Mononuclear cell (primary cell): ENCODE data around the gene DLG2. TPM values are rescaled to one million over a fixed set of nuclear protein-coding genes. Genes with fewer than 3 reads are reported as not detected.
"Not testable (repeated sequence)": the region's sequence is repeated elsewhere in the genome, so short reads cannot be mapped to it uniquely, and the experiment has no call there.

Experiments used
- H3K27me3 ChIP-seq: 2 replicates; pipeline ENCODE4 v1.6.0; 2011; ENCODE audit warnings: low read length, control low read depth; ENCODE audit not compliant: insufficient read depth
- H3K4me1 ChIP-seq: 2 replicates; pipeline ENCODE4 v1.5.1; 2011; ENCODE audit warnings: mild to moderate bottlenecking, low read length, control low read depth; ENCODE audit not compliant: insufficient read depth
- H3K4me3 ChIP-seq: 2 replicates; pipeline ENCODE4 v1.5.1; 2011; ENCODE audit warnings: mild to moderate bottlenecking, low read length, moderate library complexity
- H3K9me3 ChIP-seq: 2 replicates; pipeline ENCODE4 v1.5.1; 2011; ENCODE audit warnings: low read depth, mild to moderate bottlenecking, control low read depth, low read length
- total RNA-seq: library from RNA; depleted of rRNA; stranded (reverse); fragments of >200 nt; gene quantifications from one replicate; pipeline ENCODE4 v1.2.3, GENCODE V29; 2012

The DLG2 gene
- total RNA-seq, 1 donor = 1.6 TPM

- Histone ChIP-seq H3K4me3 (no peak overlapping the region), H3K9me3 (no peaks in the 10 kb centered on the region), H3K4me1 (no peaks in the 10 kb centered on the region), H3K27me3 (no peaks in the 10 kb centered on the region)
Measured at GRCh38 chr11:85301895-85302678, 325.1 kb downstream of the DLG2 start.

GRCh38 chr11:85299258-85299942, 327.7 kb downstream of the DLG2 start:
- Histone ChIP-seq H3K9me3 (no peaks in the 10 kb centered on the region), H3K4me3 (no peak overlapping the region), H3K27me3 (no peaks in the 10 kb centered on the region), H3K4me1 (no peaks in the 10 kb centered on the region)

GRCh38 chr11:85295694-85296271, 331.4 kb downstream of the DLG2 start:
- no peaks in the 10 kb centered on the region for H3K4me1 ChIP-seq
- no peaks in the 10 kb centered on the region for H3K9me3 ChIP-seq
- no peak overlapping the region for H3K4me3 ChIP-seq
- no peaks in the 10 kb centered on the region for H3K27me3 ChIP-seq

- no peaks in the 10 kb centered on the region for H3K27me3 ChIP-seq
- no peaks in the 10 kb centered on the region for H3K9me3 ChIP-seq
- H3K4me1 ChIP-seq = no peaks in the 10 kb centered on the region
- no peak overlapping the region for H3K4me3 ChIP-seq
Measured at GRCh38 chr11:85281550-85281949, 345.6 kb downstream of the DLG2 start.

DNA sequence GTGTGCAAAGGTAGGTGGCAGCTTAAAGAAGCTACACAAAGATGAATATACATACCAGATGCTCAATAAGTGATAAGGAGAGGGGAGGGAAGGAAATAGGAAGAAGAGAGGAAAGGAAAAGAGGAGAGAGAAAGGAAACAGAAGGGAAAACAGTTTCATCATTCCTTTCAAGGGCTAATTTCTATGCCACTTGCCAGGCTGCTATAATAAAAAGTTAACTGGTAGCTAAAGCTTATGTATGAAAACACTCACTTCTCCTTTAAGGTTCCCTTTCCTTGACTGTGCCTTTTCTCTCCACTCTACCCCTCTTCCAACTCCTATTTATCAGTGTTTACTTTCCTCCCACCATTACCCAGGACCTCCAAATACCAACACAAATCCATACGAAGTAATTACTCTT, 347.9 kb downstream of the DLG2 start:
- H3K4me3 ChIP-seq = no peak overlapping the region
- no peaks in the 10 kb centered on the region for H3K4me1 ChIP-seq
- no peaks in the 10 kb centered on the region for H3K9me3 ChIP-seq
- H3K27me3 ChIP-seq = no peaks in the 10 kb centered on the region

DNA sequence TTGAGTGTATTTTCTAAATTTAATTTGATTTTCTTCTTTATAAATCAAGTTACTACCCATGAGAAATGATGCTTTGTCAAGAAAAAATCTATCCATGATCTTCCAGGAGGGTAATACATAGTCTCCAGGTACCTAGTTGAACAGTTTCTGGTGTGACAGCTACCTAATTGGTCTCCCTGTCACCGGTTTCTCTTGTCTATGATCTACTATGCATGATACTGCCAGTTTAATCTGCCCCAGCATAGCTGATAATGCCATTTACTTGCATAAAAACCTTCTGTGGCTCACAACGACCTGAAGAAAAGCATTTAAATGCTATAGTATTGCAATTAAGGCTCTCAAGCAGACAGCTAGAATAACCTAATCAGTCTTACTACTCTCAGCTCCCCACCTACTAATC, 349.5 kb downstream of the DLG2 start:
- Histone ChIP-seq H3K9me3 (no peaks in the 10 kb centered on the region), H3K27me3 (no peaks in the 10 kb centered on the region), H3K4me1 (no peaks in the 10 kb centered on the region), H3K4me3 (no peak overlapping the region)

GRCh38 chr11:85276332-85276731, 350.8 kb downstream of the DLG2 start:
- no peaks in the 10 kb centered on the region for H3K9me3 ChIP-seq
- H3K27me3 ChIP-seq = no peaks in the 10 kb centered on the region
- no peak overlapping the region for H3K4me3 ChIP-seq
- H3K4me1 ChIP-seq = no peaks in the 10 kb centered on the region

GRCh38 chr11:85270315-85270714, 356.8 kb downstream of the DLG2 start:
- H3K9me3 ChIP-seq, H3K27me3 ChIP-seq, H3K4me1 ChIP-seq, H3K4me3 ChIP-seq: not testable (repeated sequence)

DNA sequence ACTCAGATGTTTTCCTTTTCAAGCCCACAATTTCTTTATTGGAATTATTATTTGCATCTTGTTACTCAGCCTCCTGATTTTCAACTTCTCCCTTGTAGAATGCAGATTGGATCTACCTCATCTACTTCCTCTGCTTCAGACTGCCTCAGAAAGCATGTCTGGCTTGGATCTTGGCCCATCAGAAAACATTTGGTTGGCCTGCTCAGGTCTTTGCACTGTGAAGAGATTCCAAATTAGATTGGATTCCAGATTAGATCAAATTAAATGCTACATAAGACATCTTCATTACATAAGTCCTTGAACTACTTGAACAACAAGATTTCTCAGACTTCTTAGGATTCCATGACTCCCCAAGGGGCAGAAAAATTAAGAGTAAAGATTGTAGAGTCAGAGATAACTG, 358.0 kb downstream of the DLG2 start:
- H3K4me1 ChIP-seq = no peaks in the 10 kb centered on the region
- H3K27me3 ChIP-seq = no peaks in the 10 kb centered on the region
- no peaks in the 10 kb centered on the region for H3K9me3 ChIP-seq
- no peak overlapping the region for H3K4me3 ChIP-seq

DNA sequence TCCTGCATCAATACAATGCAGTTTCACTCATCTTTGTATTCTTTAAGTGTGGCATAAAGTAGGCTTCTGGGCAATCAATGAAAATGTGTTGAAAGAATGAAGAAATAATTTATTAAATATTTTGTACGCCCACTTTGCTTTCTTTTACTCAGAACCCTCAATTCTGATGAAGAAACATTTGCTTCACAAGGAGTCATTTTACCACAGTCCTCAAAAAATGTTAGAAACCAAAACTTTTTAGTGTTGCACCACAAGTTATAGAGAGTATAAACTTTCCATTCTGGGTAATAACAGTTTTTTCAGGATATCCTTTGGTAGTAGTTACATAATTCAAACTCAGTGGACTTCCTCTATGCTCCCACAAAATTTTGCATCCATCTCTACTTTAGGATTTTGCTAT, 360.5 kb downstream of the DLG2 start:
- H3K27me3 ChIP-seq = no peaks in the 10 kb centered on the region
- no peak overlapping the region for H3K4me3 ChIP-seq
- H3K9me3 ChIP-seq = no peaks in the 10 kb centered on the region
- no peaks in the 10 kb centered on the region for H3K4me1 ChIP-seq

DNA sequence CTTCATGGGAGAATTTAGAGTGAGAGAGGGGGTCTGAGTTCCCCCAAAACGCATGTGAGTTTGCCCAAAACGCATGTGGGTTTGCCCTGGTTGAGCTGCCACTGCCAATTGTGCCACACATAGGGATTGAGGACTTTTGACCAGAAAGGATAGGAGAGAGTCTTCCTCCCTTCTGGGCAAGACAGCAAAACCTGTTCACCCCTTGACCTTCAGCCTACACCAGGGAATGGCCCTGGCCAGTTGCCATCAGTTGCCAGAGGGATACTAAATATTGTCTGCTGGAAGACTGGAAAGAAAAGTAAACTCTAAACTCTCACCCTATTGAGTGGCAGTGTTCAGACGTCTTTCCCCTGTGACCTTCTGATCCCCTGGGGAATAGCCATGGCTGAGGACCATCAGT, 363.8 kb downstream of the DLG2 start:
- H3K27me3 ChIP-seq = no peaks in the 10 kb centered on the region
- H3K4me3 ChIP-seq = no peak overlapping the region
- no peaks in the 10 kb centered on the region for H3K4me1 ChIP-seq
- no peaks in the 10 kb centered on the region for H3K9me3 ChIP-seq

GRCh38 chr11:85257837-85258236, 369.3 kb downstream of the DLG2 start:
- H3K4me1 ChIP-seq = no peaks in the 10 kb centered on the region
- H3K27me3 ChIP-seq = no peaks in the 10 kb centered on the region
- H3K9me3 ChIP-seq = no peaks in the 10 kb centered on the region
- no peak overlapping the region for H3K4me3 ChIP-seq

- Histone ChIP-seq H3K4me1 (no peaks in the 10 kb centered on the region), H3K4me3 (no peak overlapping the region), H3K27me3 (no peaks in the 10 kb centered on the region), H3K9me3 (no peaks in the 10 kb centered on the region)
Measured at GRCh38 chr11:85256433-85256832, 370.7 kb downstream of the DLG2 start.

- H3K4me1 ChIP-seq = no peaks in the 10 kb centered on the region
- no peaks in the 10 kb centered on the region for H3K9me3 ChIP-seq
- H3K4me3 ChIP-seq = no peak overlapping the region
- H3K27me3 ChIP-seq = no peaks in the 10 kb centered on the region
Measured at GRCh38 chr11:85249482-85249881, 377.7 kb downstream of the DLG2 start.

GRCh38 chr11:85247797-85248196, 379.3 kb downstream of the DLG2 start:
- H3K27me3 ChIP-seq = no peaks in the 10 kb centered on the region
- H3K4me3 ChIP-seq = no peak overlapping the region
- no peaks in the 10 kb centered on the region for H3K4me1 ChIP-seq
- no peaks in the 10 kb centered on the region for H3K9me3 ChIP-seq
